ENCODE data around the gene PRRG3.

- TF ChIP-seq CTCF (IDR thresholded peaks at IDR 0.05) = peak; percentile 67
- TF ChIP-seq EZH2 (IDR thresholded peaks at IDR 0.05) = no peak
These were observed 58.2 kb downstream of the PRRG3 start for GRCh38 chrX:151753313-151754046.
